KBM-7 (cell line): ENCODE data around the gene CASP5.
"Not testable (repeated sequence)": the region's sequence is repeated elsewhere in the genome, so short reads cannot be mapped to it uniquely, and the experiment has no call there.

ENCODE experiments used
- DNase-seq: peaks from one replicate; pipeline ENCODE4 v3.0.0-alpha.2; 2015
- in situ Hi-C: fragments of 300-500 bp; cut with MboI; formaldehyde crosslinking; loops from 2 replicates; pipeline ENCODE4 v1.14.3; 2020; ENCODE audit warnings: low sequenced_read_pairs, low pct_unique_long_range_greater_than_20kb, mixed read lengths

Gene CASP5

GRCh38 chr11:105034813-105035620 is 12.0 kb upstream of the CASP5 start, which contains the start of gene CASP1:
CASP1 (minus strand) TSS chr11:105035144; CDS start chr11:105035113, 31 bp downstream.
- peak; percentile 41 for DNase-seq
- in situ Hi-C loops = no loop called here

GRCh38 chr11:105034388-105034787 is 11.4 kb upstream of the CASP5 start:
- in situ Hi-C loops = not testable (repeated sequence)

GRCh38 chr11:105033781-105034180 is 10.8 kb upstream of the CASP5 start:
- in situ Hi-C loops = no loop called here

More at GRCh38 chr11:105034388-105034787, 11.4 kb upstream of the CASP5 start:
- not testable (repeated sequence) for DNase-seq

GRCh38 chr11:105033343-105033742 is 10.4 kb upstream of the CASP5 start:
- DNase-seq = no peak
- in situ Hi-C loops = no loop called here

More at GRCh38 chr11:105033781-105034180, 10.8 kb upstream of the CASP5 start:
- no peak for DNase-seq

- DNase-seq = no peak
- in situ Hi-C loops = no loop called here
These were observed 9.5 kb upstream of the CASP5 start for GRCh38 chr11:105032495-105032894.

- in situ Hi-C loops = no loop called here
- peak; percentile 67 for DNase-seq
These were observed 4.7 kb upstream of the CASP5 start for GRCh38 chr11:105027678-105028077.

GRCh38 chr11:105024394-105024793 is 1.4 kb upstream of the CASP5 start:
- in situ Hi-C loops = no loop called here
- DNase-seq = peak; percentile 34

- in situ Hi-C loops = no loop called here
- no peak for DNase-seq
These were observed 441 bp downstream of the CASP5 start for GRCh38 chr11:105022527-105022926.

- in situ Hi-C loops = no loop called here
- DNase-seq = no peak
These were observed 15.5 kb downstream of the CASP5 start for GRCh38 chr11:105007463-105007862.

GRCh38 chr11:105005451-105005845 is 17.5 kb downstream of the CASP5 start:
- no peak for DNase-seq
- in situ Hi-C loops = no loop called here

GRCh38 chr11:105004021-105004420 is 18.9 kb downstream of the CASP5 start:
- in situ Hi-C loops = no loop called here
- no peak for DNase-seq

GRCh38 chr11:105003151-105003550 is 19.8 kb downstream of the CASP5 start:
- in situ Hi-C loops = no loop called here
- DNase-seq = no peak

- peak; percentile 63 for DNase-seq
- in situ Hi-C loops = no loop called here
These were observed 22.2 kb downstream of the CASP5 start for GRCh38 chr11:105000797-105001196.

GRCh38 chr11:105000167-105000566 is 22.8 kb downstream of the CASP5 start:
- no peak for DNase-seq
- in situ Hi-C loops = no loop called here

- DNase-seq = no peak
- in situ Hi-C loops = no loop called here
These were observed 23.2 kb downstream of the CASP5 start for GRCh38 chr11:104999721-105000120.

- DNase-seq = peak; percentile 4
- in situ Hi-C loops = no loop called here
These were observed 25.7 kb downstream of the CASP5 start for GRCh38 chr11:104997288-104997687.

GRCh38 chr11:104995001-104995408 is 28.0 kb downstream of the CASP5 start:
- in situ Hi-C loops = no loop called here
- DNase-seq = no peak

GRCh38 chr11:104992781-104993180 is 30.2 kb downstream of the CASP5 start:
- in situ Hi-C loops = no loop called here

GRCh38 chr11:104991994-104992393 is 31.0 kb downstream of the CASP5 start:
- no peak for DNase-seq
- in situ Hi-C loops = no loop called here

More at GRCh38 chr11:104992781-104993180, 30.2 kb downstream of the CASP5 start:
- no peak for DNase-seq

- in situ Hi-C loops = no loop called here
- DNase-seq = no peak
These were observed 38.2 kb downstream of the CASP5 start for GRCh38 chr11:104984808-104985207.

GRCh38 chr11:104979839-104980238 is 43.1 kb downstream of the CASP5 start:
- in situ Hi-C loops = no loop called here
- no peak for DNase-seq
